SK-N-SH (cell line): ENCODE results near the gene SEH1L. TPM values are rescaled to one million over a fixed set of nuclear protein-coding genes. Genes with fewer than 3 reads are reported as not detected.

Experiments
- CTCF ChIA-PET: fragments of 300-600, 350-600 bp; formaldehyde crosslinking; extraction: SDS; loops from one replicate; lab custom pipeline; 2021; lab: Yijun Ruan, JAX
- POLR2A ChIA-PET: fragments of 350-600 bp; sonication (Branson Sonifier 250); formaldehyde crosslinking; extraction: SDS; loops from one replicate; lab custom pipeline; 2020; ENCODE audit warnings: antibody characterized with exemption, inconsistent platforms; lab: Yijun Ruan, JAX
- DNase-seq: peaks from one replicate; pipeline ENCODE4 v3.0.0; 2012
- H2AFZ ChIP-seq: fragments of 200-600 bp; sonication (generic); 2 replicates; pipeline ENCODE4 v1.8.1; 2016; ENCODE audit warnings: antibody characterized with exemption, mild to moderate bottlenecking, low read depth
- H3F3A ChIP-seq: fragments of 200-600 bp; sonication (generic); replicated peaks from 2 replicates; pipeline ENCODE3; 2016; ENCODE audit warnings: antibody characterized with exemption, mild to moderate bottlenecking; ENCODE audit not compliant: insufficient read depth
- H3K27ac ChIP-seq, 2 experiments: fragments of 200-500 bp in 1 of 2; fragments of 200-600 bp in 1 of 2; sonication (Bioruptor generic) in 1 of 2; sonication (generic), shearing (Covaris generic) in 1 of 2; 2 replicates each; pipeline versions ENCODE4 v1.5.1 to v1.6.1; 2014 to 2016; ENCODE audit warnings: low read depth in 2 of 2, inconsistent platforms in 1 of 2, low read length in 1 of 2, mild to moderate bottlenecking in 1 of 2, mixed read lengths in 1 of 2
- H3K27me3 ChIP-seq: fragments of 200-600 bp; sonication (generic), shearing (Covaris generic); 2 replicates; pipeline ENCODE4 v1.6.1; 2016; ENCODE audit warnings: mixed run types; ENCODE audit not compliant: insufficient read depth
- H3K36me3 ChIP-seq, 2 experiments: fragments of 200-500 bp in 1 of 2; fragments of 200-600 bp in 1 of 2; sonication (Bioruptor generic) in 1 of 2; sonication (generic) in 1 of 2; replicated peaks in 1 of 2; 2 replicates each; pipeline versions ENCODE3 to v1.5.1; 2014 to 2016; ENCODE audit warnings: low read length in 1 of 2, mild to moderate bottlenecking in 1 of 2; ENCODE audit not compliant: insufficient read depth in 2 of 2, control insufficient read depth in 1 of 2
- H3K4me1 ChIP-seq, 2 experiments: fragments of 200-500 bp in 1 of 2; fragments of 200-600 bp in 1 of 2; sonication (Bioruptor generic) in 1 of 2; sonication (generic), shearing (Covaris generic) in 1 of 2; 2 replicates each; pipeline versions ENCODE4 v1.5.1 to v1.6.1; 2014 to 2016; ENCODE audit warnings: low read depth in 1 of 2, low read length in 1 of 2, mixed run types in 1 of 2; ENCODE audit not compliant: insufficient read depth in 2 of 2, control insufficient read depth in 1 of 2
- H3K4me2 ChIP-seq: fragments of 200-600 bp; sonication (generic), shearing (Covaris generic); 2 replicates; pipeline ENCODE4 v1.6.1; 2017; ENCODE audit warnings: mixed run types
- H3K4me3 ChIP-seq, 2 experiments: fragments of 200-500 bp in 1 of 2; fragments of 200-600 bp in 1 of 2; sonication (Bioruptor generic) in 1 of 2; sonication (generic), shearing (Covaris generic) in 1 of 2; 2 replicates each; pipeline versions ENCODE4 v1.5.1 to v1.8.1; 2014 to 2016; ENCODE audit warnings: low read depth in 2 of 2, inconsistent platforms in 1 of 2, low read length in 1 of 2, mild to moderate bottlenecking in 1 of 2, mixed read lengths in 1 of 2, moderate library complexity in 1 of 2
- H3K79me2 ChIP-seq: fragments of 200-600 bp; sonication (generic); 2 replicates; pipeline ENCODE4 v1.8.1; 2017; ENCODE audit warnings: mild to moderate bottlenecking; ENCODE audit not compliant: insufficient read depth
- H3K9ac ChIP-seq: fragments of 200-600 bp; sonication (generic); 2 replicates; pipeline ENCODE4 v1.6.1; 2017; ENCODE audit warnings: mixed run types
- H3K9me2 ChIP-seq: fragments of 200-600 bp; sonication (generic); 2 replicates; pipeline ENCODE4 v1.6.1; 2017; ENCODE audit warnings: mixed run types
- H3K9me3 ChIP-seq: fragments of 200-600 bp; sonication (generic); 2 replicates; pipeline ENCODE4 v1.6.1; 2017; ENCODE audit warnings: mixed run types, mild to moderate bottlenecking, moderate library complexity
- H4K20me1 ChIP-seq: fragments of 200-600 bp; sonication (generic); 2 replicates; pipeline ENCODE4 v1.6.1; 2017; ENCODE audit warnings: mild to moderate bottlenecking, mixed run types; ENCODE audit not compliant: insufficient read depth
- CHD2 ChIP-seq: fragments of 150-350 bp; IDR thresholded peaks from 2 replicates; pipeline ENCODE4 v1.6.1; 2018; ENCODE audit warnings: low read length; ENCODE audit not compliant: partially characterized antibody
- ELF1 ChIP-seq: IDR thresholded peaks from 2 replicates; pipeline ENCODE4 v1.4.0; 2012
- EP300 ChIP-seq, 2 experiments: IDR thresholded peaks; 2 replicates each; pipeline versions ENCODE4 v1.4.0 to v1.6.1; 2012; ENCODE audit warnings: borderline replicate concordance in 1 of 2, low read depth in 1 of 2, low read length in 1 of 2
- EZH2phosphoT487 ChIP-seq: fragments of 200-600 bp; sonication (generic); IDR thresholded peaks from 2 replicates; pipeline ENCODE4 v1.6.1; 2017; ENCODE audit warnings: low read depth, mixed run types, mild to moderate bottlenecking, antibody characterized with exemption, moderate library complexity, borderline replicate concordance
- NFIC ChIP-seq: IDR thresholded peaks from 2 replicates; pipeline ENCODE4 v1.4.0; 2012; ENCODE audit warnings: borderline replicate concordance
- POLR2AphosphoS5 ChIP-seq: IDR thresholded peaks from 2 replicates; pipeline ENCODE4 v1.6.1; 2012; ENCODE audit warnings: low read depth, low read length
- SMC3 ChIP-seq: IDR thresholded peaks from 2 replicates; pipeline ENCODE4 v1.6.1; 2012; ENCODE audit warnings: low read depth, low read length, improper control_type of control experiment
- TCF12 ChIP-seq: IDR thresholded peaks from 2 replicates; pipeline ENCODE4 v1.4.0; 2012
- USF2 ChIP-seq: fragments of 150-350 bp; IDR thresholded peaks from 2 replicates; pipeline ENCODE4 v1.6.1; 2017; ENCODE audit warnings: antibody characterized with exemption, low read length, low read depth, borderline replicate concordance
- WGBS: methylation state at CpG from one replicate; pipeline ENCODE4 v1.1.6; 2017; ENCODE audit warnings: low lambda C conversion rate; 5-methylcytosine and 5-hydroxymethylcytosine counted together
- polyA plus RNA-seq, 3 experiments: library from polyadenylated mRNA; depleted of rRNA; stranded (reverse); fragments of >200 nt; gene quantifications; 2 replicates each; pipeline ENCODE4 v1.2.3, GENCODE V29; 2012
- TF ChIP-seq, protein P1 (sequence below): fragments of 150-350 bp; IDR thresholded peaks from 2 replicates; pipeline ENCODE4 v1.6.1; 2016; ENCODE audit warnings: mild to moderate bottlenecking, low read depth, low read length
- TF ChIP-seq, protein P2 (sequence below): IDR thresholded peaks from 2 replicates; pipeline ENCODE4; 2012

The SEH1L gene
- polyA plus RNA-seq, 1 of the 3 experiments (the other 2 are of a cell fraction), result 29.8 TPM

DNA sequence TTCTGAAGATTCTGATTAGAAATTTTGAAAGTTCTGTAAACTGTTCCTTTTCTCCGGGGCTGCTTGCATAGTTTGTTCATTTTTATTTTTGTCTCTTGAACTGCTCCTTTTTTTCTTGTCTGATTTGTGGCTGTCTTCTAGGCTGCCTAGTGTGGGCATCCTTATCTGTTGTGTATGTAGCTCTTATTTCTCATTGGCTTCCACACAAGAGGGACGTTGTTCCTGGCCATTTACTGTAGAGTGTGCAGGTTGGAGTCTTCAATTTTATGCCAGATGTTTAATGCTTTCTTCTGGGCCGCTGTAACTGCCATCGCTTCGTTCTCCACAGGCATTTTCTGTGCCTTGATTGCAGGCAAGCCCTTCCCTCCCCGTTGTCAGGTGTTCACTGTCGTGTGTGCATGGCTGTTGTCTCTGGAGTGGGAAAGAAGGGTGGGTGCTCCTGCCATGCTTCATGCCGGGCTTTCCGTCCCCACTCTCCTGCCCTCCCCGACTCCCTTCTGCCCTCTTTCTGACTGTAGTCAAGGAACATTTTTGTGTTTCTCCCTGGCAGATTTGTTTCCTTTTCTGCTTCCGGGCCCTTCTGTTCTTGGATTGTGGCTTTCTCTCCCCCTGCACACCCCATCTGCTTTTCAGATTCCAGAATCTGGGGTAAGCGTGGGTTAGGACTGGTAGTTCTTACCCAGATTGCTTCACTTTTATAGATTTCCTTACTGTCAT lies 58.9 kb downstream of the SEH1L start:
- Histone ChIP-seq H3K9me3 (no peaks in the 10 kb centered on the region), H3K36me3 (peaks cover 7 to 55% of the 10 kb centered on the region in 2 experiments), H3K4me3 (no peak overlapping the region), H3K79me2 (peaks cover 40% of the 10 kb centered on the region; the same call in 1 of the 2 replicates), H3K27ac (no peak overlapping the region), H2AFZ (no peak overlapping the region), H4K20me1 (no peaks in the 10 kb centered on the region), H3K4me2 (no peak overlapping the region), H3F3A (no peaks in the 10 kb centered on the region), H3K9me2 (no peaks in the 10 kb centered on the region), H3K4me1 (no peaks in the 10 kb centered on the region), H3K9ac (no peak overlapping the region), H3K27me3 (no peaks in the 10 kb centered on the region)
- TF ChIP-seq SMC3 (no peak), POLR2AphosphoS5 (no peak), NFIC (no peak), TCF12 (no peak), EP300 (IDR thresholded peaks at IDR 0.05; ENCODE audit: borderline replicate concordance in 1 of 2, low read depth in 1 of 2, low read length in 1 of 2) (no peak), ELF1 (no peak)
- TF ChIP-seq, protein P1, sequence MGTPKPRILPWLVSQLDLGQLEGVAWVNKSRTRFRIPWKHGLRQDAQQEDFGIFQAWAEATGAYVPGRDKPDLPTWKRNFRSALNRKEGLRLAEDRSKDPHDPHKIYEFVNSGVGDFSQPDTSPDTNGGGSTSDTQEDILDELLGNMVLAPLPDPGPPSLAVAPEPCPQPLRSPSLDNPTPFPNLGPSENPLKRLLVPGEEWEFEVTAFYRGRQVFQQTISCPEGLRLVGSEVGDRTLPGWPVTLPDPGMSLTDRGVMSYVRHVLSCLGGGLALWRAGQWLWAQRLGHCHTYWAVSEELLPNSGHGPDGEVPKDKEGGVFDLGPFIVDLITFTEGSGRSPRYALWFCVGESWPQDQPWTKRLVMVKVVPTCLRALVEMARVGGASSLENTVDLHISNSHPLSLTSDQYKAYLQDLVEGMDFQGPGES, result no peak
- TF ChIP-seq, protein P2, sequence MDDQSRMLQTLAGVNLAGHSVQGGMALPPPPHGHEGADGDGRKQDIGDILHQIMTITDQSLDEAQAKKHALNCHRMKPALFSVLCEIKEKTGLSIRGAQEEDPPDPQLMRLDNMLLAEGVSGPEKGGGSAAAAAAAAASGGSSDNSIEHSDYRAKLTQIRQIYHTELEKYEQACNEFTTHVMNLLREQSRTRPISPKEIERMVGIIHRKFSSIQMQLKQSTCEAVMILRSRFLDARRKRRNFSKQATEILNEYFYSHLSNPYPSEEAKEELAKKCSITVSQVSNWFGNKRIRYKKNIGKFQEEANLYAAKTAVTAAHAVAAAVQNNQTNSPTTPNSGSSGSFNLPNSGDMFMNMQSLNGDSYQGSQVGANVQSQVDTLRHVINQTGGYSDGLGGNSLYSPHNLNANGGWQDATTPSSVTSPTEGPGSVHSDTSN, result no peak
- DNase-seq, result no peak
- 92% methylated on average over 12 of the region's 12 CpGs for WGBS
- ChIA-PET POLR2A (no interaction called here), CTCF (interaction anchor here (0.9 to 1.8 kb wide), 3 partner anchors 8 to 153 kb away, joined by 3 to 4 read pairs (median 3); no protein-coding TSS in a partner anchor)

DNA sequence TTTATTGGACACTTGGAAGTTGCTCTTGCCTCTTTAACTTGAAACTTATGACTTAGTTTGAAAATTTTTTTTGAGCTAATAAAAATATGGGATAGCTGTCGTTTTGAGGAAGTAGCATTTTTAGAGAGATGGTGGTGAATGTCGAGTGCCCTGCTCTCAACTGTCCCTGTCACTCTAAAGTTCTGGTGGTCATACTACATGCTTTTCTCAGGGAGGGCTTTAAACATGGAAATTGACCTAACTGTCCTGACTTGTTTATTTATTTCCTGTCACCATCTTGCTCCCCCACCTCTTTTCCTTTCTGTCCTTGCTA lies 59.4 kb downstream of the SEH1L start:
- H3K9ac ChIP-seq, result no peak overlapping the region
- H3K4me2 ChIP-seq, result no peak overlapping the region
- ChIA-PET CTCF (interaction anchor here (0.9 to 1.8 kb wide), 4 partner anchors 8 to 153 kb away, joined by 3 to 4 read pairs (median 3); no protein-coding TSS in a partner anchor), POLR2A (no interaction called here)
- no peak overlapping the region for H3K27ac ChIP-seq
- no peak overlapping the region for H2AFZ ChIP-seq
- H3F3A ChIP-seq, result no peaks in the 10 kb centered on the region
- DNase-seq, result no peak
- peaks cover 40% of the 10 kb centered on the region; the same call in 1 of the 2 replicates for H3K79me2 ChIP-seq
- peaks cover 7 to 56% of the 10 kb centered on the region in 2 experiments for H3K36me3 ChIP-seq
- no peak overlapping the region for H3K4me3 ChIP-seq
- H3K27me3 ChIP-seq, result no peaks in the 10 kb centered on the region
- 79% methylated on average over 2 of the region's 2 CpGs for WGBS
- no peaks in the 10 kb centered on the region for H3K9me3 ChIP-seq
- H3K4me1 ChIP-seq, result no peaks in the 10 kb centered on the region
- H3K9me2 ChIP-seq, result no peaks in the 10 kb centered on the region
- TF ChIP-seq EZH2phosphoT487 (no peak), CHD2 (no peak), NFIC (no peak), USF2 (no peak)
- no peaks in the 10 kb centered on the region for H4K20me1 ChIP-seq
